Skeletal muscle satellite cell (primary cell): Measurements from ENCODE around the gene ZER1.

Experiments
- H3K27me3 ChIP-seq: 2 replicates; pipeline ENCODE4 v1.7.0; 2013; ENCODE audit warnings: low read length; ENCODE audit not compliant: control insufficient read depth, insufficient read depth
- H3K36me3 ChIP-seq: 2 replicates; pipeline ENCODE4 v1.7.0; 2013; ENCODE audit warnings: mild to moderate bottlenecking, control low read depth, low read length; ENCODE audit not compliant: insufficient read depth
- H3K4me1 ChIP-seq: 2 replicates; pipeline ENCODE4 v1.7.0; 2013; ENCODE audit warnings: low read length; ENCODE audit not compliant: control insufficient read depth, insufficient read depth
- H3K4me2 ChIP-seq: 2 replicates; pipeline ENCODE4 v1.7.0; 2013; ENCODE audit warnings: mild to moderate bottlenecking, low read length
- H3K4me3 ChIP-seq: 2 replicates; pipeline ENCODE4 v1.7.0; 2013; ENCODE audit warnings: low read length
- H3K9ac ChIP-seq: 2 replicates; pipeline ENCODE4 v1.7.0; 2013; ENCODE audit warnings: mild to moderate bottlenecking, low read depth, low read length, moderate library complexity
- H3K9me3 ChIP-seq: replicated peaks from 2 replicates; pipeline ENCODE4 v1.7.0; 2013; ENCODE audit warnings: mild to moderate bottlenecking, control low read depth, low read length

The ZER1 gene

GRCh38 chr9:128721487-128722010 is 50.2 kb downstream of the ZER1 start:
- H3K9me3 ChIP-seq: no peaks in the 10 kb centered on the region
- no peak overlapping the region for H3K9ac ChIP-seq
- H3K4me3 ChIP-seq: no peak overlapping the region
- no peaks in the 10 kb centered on the region for H3K27me3 ChIP-seq
- peaks cover 18% of the 10 kb centered on the region for H3K4me1 ChIP-seq
- H3K4me2 ChIP-seq: no peak overlapping the region
- H3K36me3 ChIP-seq: peaks cover 4% of the 10 kb centered on the region

GRCh38 chr9:128720841-128721486 is 50.8 kb downstream of the ZER1 start:
- no peak overlapping the region for H3K9ac ChIP-seq
- H3K27me3 ChIP-seq: no peaks in the 10 kb centered on the region
- H3K36me3 ChIP-seq: peaks cover 4% of the 10 kb centered on the region
- H3K4me1 ChIP-seq: peaks cover 18% of the 10 kb centered on the region
- H3K4me3 ChIP-seq: no peak overlapping the region
- H3K4me2 ChIP-seq: no peak overlapping the region
- H3K9me3 ChIP-seq: no peaks in the 10 kb centered on the region

- Histone ChIP-seq H3K9me3 (no peaks in the 10 kb centered on the region), H3K4me2 (no peak overlapping the region), H3K4me3 (no peak overlapping the region), H3K27me3 (no peaks in the 10 kb centered on the region), H3K36me3 (peaks cover 4% of the 10 kb centered on the region), H3K9ac (no peak overlapping the region), H3K4me1 (peaks cover 18% of the 10 kb centered on the region)
Observed at GRCh38 chr9:128719919-128720605, 51.7 kb downstream of the ZER1 start.

- Histone ChIP-seq H3K4me3 (no peak overlapping the region), H3K27me3 (no peaks in the 10 kb centered on the region), H3K4me2 (no peak overlapping the region), H3K4me1 (peaks cover 7% of the 10 kb centered on the region), H3K9me3 (no peaks in the 10 kb centered on the region), H3K36me3 (peaks cover 4% of the 10 kb centered on the region), H3K9ac (no peak overlapping the region)
Observed at GRCh38 chr9:128718475-128718874, 53.3 kb downstream of the ZER1 start.

- Histone ChIP-seq H3K27me3 (no peaks in the 10 kb centered on the region), H3K36me3 (peaks cover 4% of the 10 kb centered on the region), H3K9me3 (no peaks in the 10 kb centered on the region), H3K4me3 (no peak overlapping the region), H3K9ac (no peak overlapping the region), H3K4me2 (no peak overlapping the region), H3K4me1 (peaks cover 3% of the 10 kb centered on the region)
Observed at GRCh38 chr9:128718047-128718446, 53.7 kb downstream of the ZER1 start.

GRCh38 chr9:128716581-128717254 is 55.0 kb downstream of the ZER1 start:
- no peak overlapping the region for H3K4me2 ChIP-seq
- H3K4me3 ChIP-seq: no peak overlapping the region
- no peaks in the 10 kb centered on the region for H3K27me3 ChIP-seq
- H3K9me3 ChIP-seq: no peaks in the 10 kb centered on the region
- H3K4me1 ChIP-seq: peaks cover 3% of the 10 kb centered on the region
- no peak overlapping the region for H3K9ac ChIP-seq
- peaks cover 4% of the 10 kb centered on the region for H3K36me3 ChIP-seq

GRCh38 chr9:128715436-128715750 is 56.3 kb downstream of the ZER1 start:
- Histone ChIP-seq H3K4me2 (no peak overlapping the region), H3K9ac (no peak overlapping the region), H3K36me3 (peaks cover under 1% of the 10 kb centered on the region), H3K27me3 (no peaks in the 10 kb centered on the region), H3K9me3 (no peaks in the 10 kb centered on the region), H3K4me1 (peaks cover 3% of the 10 kb centered on the region), H3K4me3 (no peak overlapping the region)

- Histone ChIP-seq H3K4me2 (no peak overlapping the region), H3K9me3 (no peaks in the 10 kb centered on the region), H3K9ac (no peak overlapping the region), H3K36me3 (no peaks in the 10 kb centered on the region), H3K4me3 (no peak overlapping the region), H3K27me3 (no peaks in the 10 kb centered on the region), H3K4me1 (peaks cover 3% of the 10 kb centered on the region)
Observed at GRCh38 chr9:128714586-128715435, 56.9 kb downstream of the ZER1 start.

GRCh38 chr9:128713941-128714573 is 57.7 kb downstream of the ZER1 start:
- no peaks in the 10 kb centered on the region for H3K27me3 ChIP-seq
- no peak overlapping the region for H3K9ac ChIP-seq
- no peaks in the 10 kb centered on the region for H3K9me3 ChIP-seq
- no peak overlapping the region for H3K4me2 ChIP-seq
- H3K36me3 ChIP-seq: no peaks in the 10 kb centered on the region
- H3K4me3 ChIP-seq: no peak overlapping the region
- H3K4me1 ChIP-seq: no peaks in the 10 kb centered on the region

GRCh38 chr9:128713411-128713780 is 58.3 kb downstream of the ZER1 start:
- Histone ChIP-seq H3K4me3 (no peak overlapping the region), H3K36me3 (no peaks in the 10 kb centered on the region), H3K4me2 (no peak overlapping the region), H3K9me3 (no peaks in the 10 kb centered on the region), H3K4me1 (no peaks in the 10 kb centered on the region), H3K9ac (no peak overlapping the region), H3K27me3 (no peaks in the 10 kb centered on the region)
